ENCODE results near the gene SPI1.

The SPI1 gene

GRCh38 chr11:47394050-47394321 is 15.6 kb upstream of the SPI1 start:
- H3K4me3 ChIP-seq (ENCODE audit: low read depth, low read length) = no peak overlapping the region
- ChIA-PET POLR2A (no interaction called here), CTCF (interaction anchor here (0.6 to 1.9 kb wide), 2 partner anchors 20 to 32 kb away, joined by 4 to 9 read pairs; no protein-coding TSS in a partner anchor)
- H3K36me3 ChIP-seq (ENCODE audit: control insufficient read depth in 2 of 2, insufficient read depth in 1 of 2, low read length in 2 of 2) = no peaks in the 10 kb centered on the region
- H3K9me3 ChIP-seq (ENCODE audit: control insufficient read depth, insufficient read depth, low read depth, low read length) = no peaks in the 10 kb centered on the region
- TF ChIP-seq ZBTB21 (tag by site-specific recombination; IDR thresholded peaks at IDR 0.05) (no peak), ZNF768 (tag by site-specific recombination; IDR thresholded peaks at IDR 0.05) (no peak), ZNF18 (tag by site-specific recombination; IDR thresholded peaks at IDR 0.05) (no peak)
- H3K27ac ChIP-seq (ENCODE audit: extremely low read depth, low read depth, low read length) = no peak overlapping the region
- no peaks in the 10 kb centered on the region for H3K4me1 ChIP-seq (ENCODE audit: control insufficient read depth, insufficient read depth, low read length)

GRCh38 chr11:47393163-47394049 is 15.1 kb upstream of the SPI1 start:
- Histone ChIP-seq H3K9me3 (ENCODE audit: control insufficient read depth, insufficient read depth, low read depth, low read length) (no peaks in the 10 kb centered on the region), H3K4me3 (ENCODE audit: low read depth, low read length) (no peak overlapping the region), H3K4me1 (ENCODE audit: control insufficient read depth, insufficient read depth, low read length) (no peaks in the 10 kb centered on the region), H3K27ac (ENCODE audit: extremely low read depth, low read depth, low read length) (no peak overlapping the region), H3K36me3 (ENCODE audit: control insufficient read depth in 2 of 2, insufficient read depth in 1 of 2, low read length in 2 of 2) (no peaks in the 10 kb centered on the region)
- ChIA-PET CTCF (interaction anchor here (1.1 to 1.9 kb wide), 2 partner anchors 19 to 80 kb away, joined by 5 to 9 read pairs; no protein-coding TSS in a partner anchor), POLR2A (interaction anchor here (0.6 kb wide), 1 partner anchor 23 kb away, joined by 3 read pairs; no protein-coding TSS in a partner anchor)
- no peak for TF ChIP-seq ZNF791 (tag by site-specific recombination; IDR thresholded peaks at IDR 0.05)
- no peak for TF ChIP-seq HOXA7 (CRISPR knock-in tag; IDR thresholded peaks at IDR 0.05; ENCODE audit: borderline replicate concordance)
- no peak for TF ChIP-seq SALL2 (tag by site-specific recombination; IDR thresholded peaks at IDR 0.05; ENCODE audit: borderline replicate concordance)
- no peak for TF ChIP-seq ZBTB26 (tag by site-specific recombination; optimal IDR thresholded peaks at IDR 0.05)
- no peak for TF ChIP-seq ZNF37A (tag by site-specific recombination; IDR thresholded peaks at IDR 0.05)
- TF ChIP-seq SP3 (tag by site-specific recombination; IDR thresholded peaks at IDR 0.05) = no peak
- no peak for TF ChIP-seq TRIM28 (IDR thresholded peaks at IDR 0.05; ENCODE audit: borderline replicate concordance, low read length)
- no peak for TF ChIP-seq BCL6B (tag by site-specific recombination; IDR thresholded peaks at IDR 0.05)
- no peak for TF ChIP-seq ZNF184 (tag by site-specific recombination; IDR thresholded peaks at IDR 0.05)

- no peaks in the 10 kb centered on the region for H3K9me3 ChIP-seq (ENCODE audit: control insufficient read depth, insufficient read depth, low read depth, low read length)
- no peaks in the 10 kb centered on the region for H3K36me3 ChIP-seq (ENCODE audit: control insufficient read depth in 2 of 2, insufficient read depth in 1 of 2, low read length in 2 of 2)
- ChIA-PET CTCF (interaction anchor here (0.6 to 2.1 kb wide), 6 partner anchors 18 to 80 kb away, joined by 3 to 10 read pairs (median 5); no protein-coding TSS in a partner anchor), POLR2A (interaction anchor here (0.6 kb wide), 1 partner anchor 22 kb away, joined by 3 read pairs; no protein-coding TSS in a partner anchor)
- no peak overlapping the region for H3K27ac ChIP-seq (ENCODE audit: extremely low read depth, low read depth, low read length)
- TF ChIP-seq ZNF664 (tag by site-specific recombination; IDR thresholded peaks at IDR 0.05) (no peak), ZNF16 (tag by site-specific recombination; IDR thresholded peaks at IDR 0.05; ENCODE audit: low read depth) (no peak)
- no peak overlapping the region for H3K4me3 ChIP-seq (ENCODE audit: low read depth, low read length)
- no peaks in the 10 kb centered on the region for H3K4me1 ChIP-seq (ENCODE audit: control insufficient read depth, insufficient read depth, low read length)
Observed at GRCh38 chr11:47392546-47393162, 14.3 kb upstream of the SPI1 start.

Measured in HEK293 (cell line).